ENCODE results near the gene CEACAM20.
"Not testable (repeated sequence)": the region's sequence is repeated elsewhere in the genome, so short reads cannot be mapped to it uniquely, and the experiment has no call there.

The CEACAM20 gene

DNA sequence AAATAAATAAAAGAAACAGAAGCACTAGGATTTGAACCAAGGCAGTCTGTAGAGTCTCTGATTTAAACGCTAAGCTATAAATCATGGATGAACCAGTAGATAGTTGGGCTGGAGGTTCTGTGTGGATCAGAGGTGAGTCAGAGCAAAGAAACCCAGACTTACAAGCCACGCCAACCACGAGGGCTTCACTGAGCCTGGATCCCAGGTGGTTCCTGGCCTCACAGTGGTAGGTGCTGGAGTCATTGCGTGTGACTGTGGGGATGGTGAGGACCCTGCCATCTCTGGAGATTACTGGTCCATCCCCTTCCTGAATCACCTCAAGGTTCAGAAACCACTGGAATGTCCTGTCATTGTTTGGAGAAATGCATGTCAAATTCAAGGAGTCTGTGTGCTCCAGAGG, 19.3 kb upstream of the CEACAM20 start:
- TF ChIP-seq, protein P1, sequence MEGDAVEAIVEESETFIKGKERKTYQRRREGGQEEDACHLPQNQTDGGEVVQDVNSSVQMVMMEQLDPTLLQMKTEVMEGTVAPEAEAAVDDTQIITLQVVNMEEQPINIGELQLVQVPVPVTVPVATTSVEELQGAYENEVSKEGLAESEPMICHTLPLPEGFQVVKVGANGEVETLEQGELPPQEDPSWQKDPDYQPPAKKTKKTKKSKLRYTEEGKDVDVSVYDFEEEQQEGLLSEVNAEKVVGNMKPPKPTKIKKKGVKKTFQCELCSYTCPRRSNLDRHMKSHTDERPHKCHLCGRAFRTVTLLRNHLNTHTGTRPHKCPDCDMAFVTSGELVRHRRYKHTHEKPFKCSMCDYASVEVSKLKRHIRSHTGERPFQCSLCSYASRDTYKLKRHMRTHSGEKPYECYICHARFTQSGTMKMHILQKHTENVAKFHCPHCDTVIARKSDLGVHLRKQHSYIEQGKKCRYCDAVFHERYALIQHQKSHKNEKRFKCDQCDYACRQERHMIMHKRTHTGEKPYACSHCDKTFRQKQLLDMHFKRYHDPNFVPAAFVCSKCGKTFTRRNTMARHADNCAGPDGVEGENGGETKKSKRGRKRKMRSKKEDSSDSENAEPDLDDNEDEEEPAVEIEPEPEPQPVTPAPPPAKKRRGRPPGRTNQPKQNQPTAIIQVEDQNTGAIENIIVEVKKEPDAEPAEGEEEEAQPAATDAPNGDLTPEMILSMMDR (IDR thresholded peaks at IDR 0.05; ENCODE audit: borderline replicate concordance, insufficient read depth, low read depth, low read length): no peak
- no peak overlapping the region for H3K4me3 ChIP-seq (ENCODE audit: low read depth, low read length)

DNA sequence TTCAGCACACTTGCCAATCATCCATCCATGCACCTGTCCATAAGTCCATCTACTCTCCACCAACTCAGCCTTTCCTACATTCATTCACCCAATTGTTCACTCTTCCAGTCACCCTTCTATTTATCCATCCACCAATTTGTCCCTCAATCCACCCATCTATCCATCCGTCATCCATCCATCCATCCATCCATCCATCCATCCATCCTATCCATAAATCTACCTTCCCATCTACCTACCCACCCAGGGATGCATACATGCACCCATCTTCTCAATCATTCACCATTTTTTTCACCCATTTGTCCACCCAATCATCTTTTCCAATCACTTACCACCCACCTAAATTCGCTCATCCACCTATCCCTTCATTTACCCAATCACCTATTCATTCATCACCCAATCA, 14.6 kb upstream of the CEACAM20 start:
- no peak overlapping the region for H3K4me3 ChIP-seq (ENCODE audit: low read depth, low read length)
- TF ChIP-seq, protein P1 (IDR thresholded peaks at IDR 0.05; ENCODE audit: borderline replicate concordance, insufficient read depth, low read depth, low read length): no peak

DNA sequence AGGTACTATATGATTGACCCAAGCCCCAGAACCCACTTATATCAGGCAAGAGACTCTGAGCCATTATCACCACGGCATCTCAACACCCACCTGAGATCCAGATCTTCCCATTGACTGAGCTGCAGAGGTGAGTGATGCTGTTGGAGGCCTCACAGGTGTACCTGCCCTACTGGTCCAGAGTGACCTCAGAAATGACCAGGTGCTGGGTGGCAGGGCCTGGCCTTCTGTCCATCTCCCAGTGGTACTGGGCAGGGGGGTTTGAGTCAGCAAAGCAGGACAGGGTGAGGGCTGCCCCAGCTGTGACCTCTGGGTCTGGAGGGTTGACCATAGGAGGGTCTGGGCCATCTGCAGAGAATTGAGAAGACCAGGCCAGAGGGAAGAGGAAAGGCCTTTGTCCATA, 13.2 kb upstream of the CEACAM20 start:
- TF ChIP-seq, protein P1 (IDR thresholded peaks at IDR 0.05; ENCODE audit: borderline replicate concordance, insufficient read depth, low read depth, low read length): no peak
- no peak overlapping the region for H3K4me3 ChIP-seq (ENCODE audit: low read depth, low read length)

DNA sequence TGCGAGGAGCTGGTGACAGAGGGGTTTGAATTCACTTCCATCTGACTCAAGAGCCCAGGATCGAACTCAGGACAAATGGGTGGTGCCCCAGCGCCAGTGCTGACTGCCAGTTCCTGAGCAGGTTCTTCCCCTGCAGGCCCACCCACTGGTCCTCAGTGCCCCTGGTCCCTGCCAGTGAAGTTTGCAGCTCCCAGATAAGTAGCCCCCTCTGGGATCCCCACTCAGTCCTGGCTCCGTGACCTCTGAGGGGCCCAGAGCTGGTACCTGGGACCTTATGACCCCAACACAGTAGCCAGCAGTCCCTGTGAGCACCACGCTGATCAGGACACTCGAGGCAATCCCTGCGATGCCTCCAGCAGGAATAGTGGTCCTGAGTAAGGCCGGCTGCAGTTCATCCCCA, 11.3 kb upstream of the CEACAM20 start:
- TF ChIP-seq, protein P1 (IDR thresholded peaks at IDR 0.05; ENCODE audit: borderline replicate concordance, insufficient read depth, low read depth, low read length): no peak
- no peak overlapping the region for H3K4me3 ChIP-seq (ENCODE audit: low read depth, low read length)

DNA sequence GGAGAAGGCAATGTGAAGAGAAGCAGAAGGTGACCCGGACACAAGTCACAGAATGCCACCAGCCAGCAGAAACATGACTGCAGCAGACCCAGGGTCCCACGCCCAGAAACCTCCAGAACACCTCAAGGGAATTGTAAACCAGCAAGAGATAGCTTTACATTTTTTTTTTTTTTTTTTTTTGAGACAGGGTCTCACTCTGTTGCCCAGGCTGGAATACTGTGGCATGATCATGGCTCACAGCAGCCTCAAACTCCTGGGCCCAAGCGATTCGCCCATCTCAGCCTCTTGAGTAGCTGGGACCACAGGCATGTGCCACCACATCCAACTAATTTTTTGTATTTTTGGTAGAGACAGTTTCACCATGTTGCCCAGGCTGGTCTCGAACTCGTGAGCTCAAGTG, 10.5 kb upstream of the CEACAM20 start:
- TF ChIP-seq, protein P1 (IDR thresholded peaks at IDR 0.05; ENCODE audit: borderline replicate concordance, insufficient read depth, low read depth, low read length): no peak
- H3K4me3 ChIP-seq (ENCODE audit: low read depth, low read length): no peak overlapping the region

DNA sequence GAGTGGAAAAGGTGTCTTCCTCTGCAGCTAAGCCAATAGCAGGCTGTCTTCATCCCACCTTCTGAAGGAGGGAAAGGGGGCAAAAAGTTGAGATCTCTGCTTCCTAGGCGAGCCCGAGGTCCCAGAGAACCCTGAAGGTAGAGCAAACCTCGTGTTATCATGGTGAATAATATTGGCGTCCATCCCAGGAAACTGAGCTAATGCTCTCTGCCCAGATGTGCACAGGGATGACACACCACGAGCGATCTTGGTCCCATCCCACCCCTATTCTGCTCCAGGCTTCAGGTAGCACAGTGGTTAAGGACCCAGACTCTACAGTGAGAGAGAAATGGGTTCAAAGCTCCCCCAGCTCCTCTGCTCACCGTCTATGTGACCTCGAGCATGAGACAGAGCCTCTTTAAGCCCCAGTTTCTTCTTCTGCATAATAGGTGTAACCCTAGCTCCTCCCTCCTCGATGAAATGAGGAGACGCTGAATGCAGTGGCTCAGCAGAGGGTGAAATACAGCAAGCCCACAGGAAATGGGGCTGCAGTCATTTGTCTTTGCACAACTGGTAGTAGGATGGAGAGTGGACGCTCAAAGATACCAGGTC, 9.9 kb upstream of the CEACAM20 start:
- no peak overlapping the region for H3K4me3 ChIP-seq (ENCODE audit: low read depth, low read length)
- TF ChIP-seq, protein P1 (IDR thresholded peaks at IDR 0.05; ENCODE audit: borderline replicate concordance, insufficient read depth, low read depth, low read length): no peak

DNA sequence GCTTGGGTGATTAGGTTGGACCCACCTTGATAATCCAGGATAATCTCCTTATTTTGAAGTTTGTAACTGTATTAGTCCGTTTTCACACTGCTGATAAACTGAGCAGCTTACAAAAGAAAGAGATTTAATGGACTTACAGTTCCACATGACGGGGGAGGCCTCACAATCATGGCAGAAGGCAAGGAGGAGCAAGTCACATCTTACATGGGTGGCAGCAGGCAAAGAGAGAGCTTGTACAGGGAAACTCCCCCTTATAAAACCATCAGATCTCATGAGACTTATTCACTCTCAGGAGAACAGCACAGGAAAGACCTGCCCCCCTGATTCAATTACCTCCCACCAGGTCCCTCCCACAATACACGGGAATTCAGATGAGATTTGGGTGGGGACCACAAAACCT, 5.9 kb upstream of the CEACAM20 start:
- H3K4me3 ChIP-seq (ENCODE audit: low read depth, low read length): not testable (repeated sequence)

DNA sequence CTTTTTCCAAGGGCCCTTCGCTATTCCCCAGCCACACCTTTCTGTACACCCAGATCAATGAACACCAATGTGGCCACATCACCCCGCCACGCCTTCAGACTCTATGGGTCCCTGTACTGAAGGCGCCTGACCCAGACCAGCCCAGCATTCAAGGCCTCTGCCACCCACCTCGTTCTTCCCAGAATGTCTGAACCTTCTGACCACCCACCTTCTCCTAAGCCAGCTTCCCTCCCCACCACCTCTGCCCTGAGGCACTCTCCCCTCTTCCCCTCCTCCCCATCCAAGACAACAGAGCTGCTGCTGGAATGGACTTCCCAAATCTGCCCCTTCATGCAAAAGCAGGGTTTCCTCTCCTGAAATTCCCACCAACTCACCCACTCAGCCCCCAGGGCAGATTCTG, 3.3 kb upstream of the CEACAM20 start:
- no peak overlapping the region for H3K4me3 ChIP-seq (ENCODE audit: low read depth, low read length)
- TF ChIP-seq, protein P1 (IDR thresholded peaks at IDR 0.05; ENCODE audit: borderline replicate concordance, insufficient read depth, low read depth, low read length): no peak

Measured in GM12875 (cell line).